ENCODE results near the gene KIAA1217.

GRCh38 chr10:24184455-24184854 lies 24.5 kb upstream of the KIAA1217 start:
- TF ChIP-seq CTCF (IDR thresholded peaks at IDR 0.05; ENCODE audit: insufficient read depth, low read length, poor library complexity, severe bottlenecking) (no peak), EZH2phosphoT487 (conservative IDR thresholded peaks at IDR 0.05; ENCODE audit: low read length) (no peak)
